ENCODE results near the gene PSENEN. TPM values are rescaled to one million over a fixed set of nuclear protein-coding genes. Genes with fewer than 3 reads are reported as not detected.

The PSENEN gene
- total RNA-seq, 1 donor = 11.6 TPM

DNA sequence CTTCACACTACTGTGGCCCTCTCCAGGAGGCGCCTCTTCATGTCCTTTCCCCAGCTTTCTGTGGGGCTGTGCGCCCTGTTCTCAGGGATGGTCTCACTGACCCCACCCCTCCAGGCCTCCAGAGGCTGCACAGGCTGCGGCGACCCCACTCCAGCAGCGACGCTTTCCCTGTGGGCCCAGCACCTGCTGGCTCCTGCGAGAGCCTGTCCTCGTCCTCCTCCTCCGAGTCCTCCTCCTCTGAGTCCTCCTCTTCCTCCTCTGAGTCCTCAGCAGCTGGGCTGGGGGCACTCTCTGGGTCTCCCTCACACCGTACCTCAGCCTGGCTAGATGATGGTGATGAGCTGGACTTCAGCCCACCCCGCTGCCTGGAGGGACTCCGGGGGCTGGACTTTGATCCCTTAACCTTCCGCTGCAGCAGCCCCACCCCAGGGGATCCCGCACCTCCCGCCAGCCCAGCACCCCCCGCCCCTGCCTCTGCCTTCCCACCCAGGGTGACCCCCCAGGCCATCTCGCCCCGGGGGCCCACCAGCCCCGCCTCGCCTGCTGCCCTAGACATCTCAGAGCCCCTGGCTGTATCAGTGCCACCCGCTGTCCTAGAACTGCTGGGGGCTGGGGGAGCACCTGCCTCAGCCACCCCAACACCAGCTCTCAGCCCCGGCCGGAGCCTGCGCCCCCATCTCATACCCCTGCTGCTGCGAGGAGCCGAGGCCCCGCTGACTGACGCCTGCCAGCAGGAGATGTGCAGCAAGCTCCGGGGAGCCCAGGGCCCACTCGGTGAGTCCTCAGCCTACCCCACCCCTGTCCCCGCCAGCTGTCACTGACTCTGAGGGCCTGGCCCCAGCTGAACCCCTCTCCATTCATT, 41.1 kb downstream of the PSENEN start:
- DNase-seq (ENCODE audit: insufficient read length, low spot score, missing footprints) = peak; percentile 73
- H2AFZ ChIP-seq (ENCODE audit: low read length) = no peak overlapping the region
- no peak overlapping the region for H3K4me3 ChIP-seq (ENCODE audit: insufficient read depth, low read length)
- no peaks in the 10 kb centered on the region for H3K27me3 ChIP-seq (ENCODE audit: insufficient read depth, low read length)
- no peak for TF ChIP-seq CTCF (IDR thresholded peaks at IDR 0.05; ENCODE audit: extremely low read depth, low read depth, low read length)
- H3K36me3 ChIP-seq (ENCODE audit: insufficient read depth, low read length) = no peaks in the 10 kb centered on the region
- no peaks in the 10 kb centered on the region for H3K9me3 ChIP-seq (ENCODE audit: low read depth, low read length)
- no peaks in the 10 kb centered on the region for H3K4me1 ChIP-seq (ENCODE audit: insufficient read depth, low read length)
- no peak overlapping the region for H3K4me2 ChIP-seq (ENCODE audit: insufficient read depth, low read length)
- no peaks in the 10 kb centered on the region for H3K79me2 ChIP-seq (ENCODE audit: insufficient read depth, low read length)
- H3K27ac ChIP-seq (ENCODE audit: low read depth, low read length) = no peak overlapping the region
- no peaks in the 10 kb centered on the region for H4K20me1 ChIP-seq (ENCODE audit: insufficient read depth, low read length)

DNA sequence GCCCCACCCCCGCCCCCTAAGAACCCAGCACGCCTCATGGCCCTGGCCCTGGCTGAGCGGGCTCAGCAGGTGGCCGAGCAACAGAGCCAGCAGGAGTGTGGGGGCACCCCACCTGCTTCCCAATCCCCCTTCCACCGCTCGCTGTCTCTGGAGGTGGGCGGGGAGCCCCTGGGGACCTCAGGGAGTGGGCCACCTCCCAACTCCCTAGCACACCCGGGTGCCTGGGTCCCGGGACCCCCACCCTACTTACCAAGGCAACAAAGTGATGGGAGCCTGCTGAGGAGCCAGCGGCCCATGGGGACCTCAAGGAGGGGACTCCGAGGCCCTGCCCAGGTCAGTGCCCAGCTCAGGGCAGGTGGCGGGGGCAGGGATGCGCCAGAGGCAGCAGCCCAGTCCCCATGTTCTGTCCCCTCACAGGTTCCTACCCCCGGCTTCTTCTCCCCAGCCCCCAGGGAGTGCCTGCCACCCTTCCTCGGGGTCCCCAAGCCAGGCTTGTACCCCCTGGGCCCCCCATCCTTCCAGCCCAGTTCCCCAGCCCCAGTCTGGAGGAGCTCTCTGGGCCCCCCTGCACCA, 41.9 kb downstream of the PSENEN start:
- no peak for TF ChIP-seq CTCF (IDR thresholded peaks at IDR 0.05; ENCODE audit: extremely low read depth, low read depth, low read length)
- Histone ChIP-seq H3K79me2 (ENCODE audit: insufficient read depth, low read length) (no peaks in the 10 kb centered on the region), H3K27ac (ENCODE audit: low read depth, low read length) (no peak overlapping the region), H3K4me3 (ENCODE audit: insufficient read depth, low read length) (no peak overlapping the region), H3K4me2 (ENCODE audit: insufficient read depth, low read length) (no peak overlapping the region), H3K9me3 (ENCODE audit: low read depth, low read length) (no peaks in the 10 kb centered on the region), H3K27me3 (ENCODE audit: insufficient read depth, low read length) (no peaks in the 10 kb centered on the region), H3K36me3 (ENCODE audit: insufficient read depth, low read length) (no peaks in the 10 kb centered on the region), H3K4me1 (ENCODE audit: insufficient read depth, low read length) (no peaks in the 10 kb centered on the region), H2AFZ (ENCODE audit: low read length) (no peak overlapping the region), H4K20me1 (ENCODE audit: insufficient read depth, low read length) (no peaks in the 10 kb centered on the region)
- DNase-seq (ENCODE audit: insufficient read length, low spot score, missing footprints) = peak; percentile 90

DNA sequence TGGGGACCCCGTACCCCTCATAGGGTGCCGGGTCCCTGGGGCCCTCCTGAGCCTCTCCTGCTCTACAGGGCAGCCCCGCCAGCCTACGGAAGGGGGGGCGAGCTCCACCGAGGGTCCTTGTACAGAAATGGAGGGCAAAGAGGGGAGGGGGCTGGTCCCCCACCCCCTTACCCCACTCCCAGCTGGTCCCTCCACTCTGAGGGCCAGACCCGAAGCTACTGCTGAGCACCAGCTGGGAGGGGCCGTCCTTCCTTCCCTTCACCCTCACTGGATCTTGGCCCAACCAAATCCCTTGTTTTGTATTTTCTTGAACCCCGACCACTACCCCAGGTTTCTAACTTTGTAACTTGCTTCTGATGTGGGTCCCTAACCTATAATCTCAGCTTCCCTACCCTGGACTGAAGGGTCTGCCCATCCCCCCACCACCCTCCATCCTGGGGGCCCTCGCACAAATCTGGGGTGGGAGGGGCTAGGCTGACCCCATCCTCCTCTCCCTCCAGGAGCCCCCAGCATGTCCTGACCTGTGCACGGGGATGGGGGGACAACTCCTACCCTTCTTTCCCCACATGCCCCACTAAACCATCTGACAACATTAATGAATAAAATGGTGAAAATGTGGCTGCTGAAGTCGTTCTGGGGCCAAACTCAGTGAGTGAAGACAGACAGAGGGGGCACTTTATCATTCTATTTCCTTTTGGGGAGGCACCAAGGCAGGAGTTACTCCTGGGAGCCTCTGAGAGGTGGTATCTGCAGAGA, 42.9 kb downstream of the PSENEN start:
- no peak overlapping the region for H3K4me2 ChIP-seq (ENCODE audit: insufficient read depth, low read length)
- H3K4me1 ChIP-seq (ENCODE audit: insufficient read depth, low read length) = peaks cover 2% of the 10 kb centered on the region
- H3K27ac ChIP-seq (ENCODE audit: low read depth, low read length) = no peak overlapping the region
- H3K79me2 ChIP-seq (ENCODE audit: insufficient read depth, low read length) = no peaks in the 10 kb centered on the region
- peak; percentile 92 for DNase-seq (ENCODE audit: insufficient read length, low spot score, missing footprints)
- H3K27me3 ChIP-seq (ENCODE audit: insufficient read depth, low read length) = no peaks in the 10 kb centered on the region
- no peak overlapping the region for H2AFZ ChIP-seq (ENCODE audit: low read length)
- no peaks in the 10 kb centered on the region for H3K36me3 ChIP-seq (ENCODE audit: insufficient read depth, low read length)
- no peak overlapping the region for H3K4me3 ChIP-seq (ENCODE audit: insufficient read depth, low read length)
- no peaks in the 10 kb centered on the region for H3K9me3 ChIP-seq (ENCODE audit: low read depth, low read length)
- no peak for TF ChIP-seq CTCF (IDR thresholded peaks at IDR 0.05; ENCODE audit: extremely low read depth, low read depth, low read length)
- no peaks in the 10 kb centered on the region for H4K20me1 ChIP-seq (ENCODE audit: insufficient read depth, low read length)
